ENCODE results near the gene GPR158.

The GPR158 gene

GRCh38 chr10:25604591-25604990 is 429.8 kb downstream of the GPR158 start:
- DNase-seq = no peak

- no peak for DNase-seq
Observed at GRCh38 chr10:25614652-25615051, 439.9 kb downstream of the GPR158 start.

GRCh38 chr10:25615926-25616325 is 441.1 kb downstream of the GPR158 start:
- DNase-seq = no peak

- DNase-seq = no peak
Observed at GRCh38 chr10:25616903-25617592, 442.2 kb downstream of the GPR158 start.

- no peak for DNase-seq
Observed at GRCh38 chr10:25627606-25628005, 452.8 kb downstream of the GPR158 start.

GRCh38 chr10:25629333-25629732 is 454.5 kb downstream of the GPR158 start:
- no peak for DNase-seq

GRCh38 chr10:25631471-25631870 is 456.7 kb downstream of the GPR158 start:
- DNase-seq = no peak

- no peak for DNase-seq
Observed at GRCh38 chr10:25632802-25633201, 458.0 kb downstream of the GPR158 start.

- DNase-seq = no peak
Observed at GRCh38 chr10:25633542-25633941, 458.7 kb downstream of the GPR158 start.

- no peak for DNase-seq
Observed at GRCh38 chr10:25639646-25640045, 464.8 kb downstream of the GPR158 start.

- DNase-seq = no peak
Observed at GRCh38 chr10:25641595-25641994, 466.8 kb downstream of the GPR158 start.

- no peak for DNase-seq
Observed at GRCh38 chr10:25642721-25643120, 467.9 kb downstream of the GPR158 start.

GRCh38 chr10:25646371-25646770 is 471.6 kb downstream of the GPR158 start:
- DNase-seq = no peak

GRCh38 chr10:25651534-25651933 is 476.7 kb downstream of the GPR158 start:
- no peak for DNase-seq

Measured in GDM1 (cell line).